Measurements from ENCODE around the gene CCL11.

The CCL11 gene

GRCh38 chr17:34257299-34257985 is 28.1 kb upstream of the CCL11 start:
- no peak overlapping the region for H3K4me3 ChIP-seq (ENCODE audit: low read length)
- no peak for DNase-seq (ENCODE audit: low read depth)
- no peak for TF ChIP-seq CTCF (conservative IDR thresholded peaks at IDR 0.05; ENCODE audit: low read depth, low read length)

GRCh38 chr17:34257986-34258326 is 27.6 kb upstream of the CCL11 start:
- H3K4me3 ChIP-seq (ENCODE audit: low read length), result no peak overlapping the region
- DNase-seq (ENCODE audit: low read depth), result no peak
- no peak for TF ChIP-seq CTCF (conservative IDR thresholded peaks at IDR 0.05; ENCODE audit: low read depth, low read length)

- TF ChIP-seq CTCF (conservative IDR thresholded peaks at IDR 0.05; ENCODE audit: low read depth, low read length), result no peak
- no peak for DNase-seq (ENCODE audit: low read depth)
- no peak overlapping the region for H3K4me3 ChIP-seq (ENCODE audit: low read length)
Observed at GRCh38 chr17:34259146-34259545, 26.4 kb upstream of the CCL11 start.

- no peak for TF ChIP-seq CTCF (conservative IDR thresholded peaks at IDR 0.05; ENCODE audit: low read depth, low read length)
- DNase-seq (ENCODE audit: low read depth), result no peak
- no peak overlapping the region for H3K4me3 ChIP-seq (ENCODE audit: low read length)
Observed at GRCh38 chr17:34260861-34261260, 24.7 kb upstream of the CCL11 start.

- TF ChIP-seq CTCF (conservative IDR thresholded peaks at IDR 0.05; ENCODE audit: low read depth, low read length), result no peak
- no peak overlapping the region for H3K4me3 ChIP-seq (ENCODE audit: low read length)
- DNase-seq (ENCODE audit: low read depth), result no peak
Observed at GRCh38 chr17:34261568-34262337, 23.8 kb upstream of the CCL11 start.

- no peak for TF ChIP-seq CTCF (conservative IDR thresholded peaks at IDR 0.05; ENCODE audit: low read depth, low read length)
Observed at GRCh38 chr17:34265711-34266110, 19.8 kb upstream of the CCL11 start.

GRCh38 chr17:34269969-34270368 is 15.6 kb upstream of the CCL11 start, which contains the start of gene CCL7:
CCL7 (plus strand) TSS chr17:34270221; CDS start chr17:34270291, 70 bp downstream.
- no peak for TF ChIP-seq CTCF (conservative IDR thresholded peaks at IDR 0.05; ENCODE audit: low read depth, low read length)
- no peak for DNase-seq (ENCODE audit: low read depth)
- H3K4me3 ChIP-seq (ENCODE audit: low read length), result no peak within 1 kb of the TSS

More at GRCh38 chr17:34265711-34266110, 19.8 kb upstream of the CCL11 start:
- no peak overlapping the region for H3K4me3 ChIP-seq (ENCODE audit: low read length)
- DNase-seq (ENCODE audit: low read depth), result no peak
